ENCODE results near the gene NRL. TPM values are rescaled to one million over a fixed set of nuclear protein-coding genes. Genes with fewer than 3 reads are reported as not detected.

The NRL gene
- polyA plus RNA-seq, 1 donor (not counting 4 experiments of a cell fraction or from before 2014, with no cell fraction given) = 0.29 TPM

DNA sequence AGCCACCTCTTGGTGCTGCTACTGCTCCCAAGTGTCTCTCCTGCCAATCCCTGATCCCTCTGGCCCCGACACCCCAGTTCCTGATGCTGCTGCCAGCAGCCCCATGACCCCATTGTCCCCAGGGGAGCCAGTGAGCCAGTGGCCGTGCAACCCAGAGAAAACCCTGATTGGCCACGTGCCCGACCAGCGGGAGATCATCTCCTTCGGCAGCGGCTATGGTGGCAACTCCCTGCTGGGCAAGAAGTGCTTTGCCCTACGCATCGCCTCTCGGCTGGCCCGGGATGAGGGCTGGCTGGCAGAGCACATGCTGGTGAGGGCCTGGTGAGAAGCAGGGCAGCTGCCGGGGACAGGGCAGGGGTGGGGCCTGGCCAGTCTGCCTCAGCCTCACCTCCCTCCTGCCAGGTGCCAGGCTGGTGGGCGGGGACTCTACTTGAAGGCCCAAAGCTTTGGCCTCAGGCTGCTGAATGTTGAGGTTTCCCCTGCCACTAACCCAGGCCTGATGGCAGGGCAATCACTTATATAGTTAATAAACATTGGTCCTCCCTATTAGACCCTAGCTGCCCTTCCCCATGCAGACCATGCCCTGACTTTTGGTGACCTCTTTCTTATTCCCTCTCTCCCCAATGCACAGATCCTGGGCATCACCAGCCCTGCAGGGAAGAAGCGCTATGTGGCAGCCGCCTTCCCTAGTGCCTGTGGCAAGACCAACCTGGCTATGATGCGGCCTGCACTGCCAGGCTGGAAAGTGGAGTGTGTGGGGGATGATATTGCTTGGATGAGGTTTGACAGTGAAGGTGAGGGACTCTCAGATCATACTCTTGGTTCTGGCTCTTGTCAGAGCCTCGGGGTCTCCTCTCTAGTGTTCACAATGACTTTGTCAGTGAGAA is 15.6 kb downstream of the NRL start:
- dilution Hi-C loops (cut with MboI; ENCODE audit: extremely low pct_ligation_motif_present, low sequenced_read_pairs) = no loop called here
- Histone ChIP-seq H3K4me2 (ENCODE audit: control insufficient read depth, extremely low read depth, insufficient read depth, low read depth, low read length) (no peak overlapping the region), H3K9me3 (ENCODE audit: control insufficient read depth, low read depth, low read length) (no peaks in the 10 kb centered on the region), H4K20me1 (ENCODE audit: control insufficient read depth, extremely low read depth, insufficient read depth, low read length) (no peaks in the 10 kb centered on the region), H3K27me3 (ENCODE audit: control insufficient read depth, extremely low read depth, insufficient read depth, low read length) (no peaks in the 10 kb centered on the region), H3K36me3 (ENCODE audit: control insufficient read depth in 2 of 2, extremely low read depth in 1 of 2, insufficient read depth in 2 of 2, low read length in 2 of 2) (peaks cover 7 to 28% of the 10 kb centered on the region in 2 experiments), H3K4me3 (ENCODE audit: control insufficient read depth in 2 of 3, extremely low read depth in 1 of 3, insufficient read depth in 2 of 3, low read depth in 1 of 3, low read length in 3 of 3) (no peak overlapping the region), H3K9ac (ENCODE audit: control insufficient read depth, extremely low read depth, insufficient read depth, low read length) (no peak overlapping the region), H3K79me2 (ENCODE audit: control insufficient read depth, insufficient read depth, low read length) (peaks cover 2% of the 10 kb centered on the region), H2AFZ (ENCODE audit: control insufficient read depth, low read length) (no peak overlapping the region), H3K27ac (ENCODE audit: control insufficient read depth, insufficient read depth, low read length) (no peak overlapping the region), H3K4me1 (ENCODE audit: control insufficient read depth, extremely low read depth, insufficient read depth, low read length) (peaks cover 9% of the 10 kb centered on the region), H3K9me1 (ENCODE audit: control insufficient read depth, extremely low read depth, insufficient read depth, low read length) (no peaks in the 10 kb centered on the region)
- TF ChIP-seq CTCF (optimal IDR thresholded peaks at IDR 0.05 in 1 of 3, IDR thresholded peaks at IDR 0.05 in 1 of 3, conservative IDR thresholded peaks at IDR 0.05 in 1 of 3; ENCODE audit: extremely low read depth in 1 of 3, insufficient read depth in 2 of 3, low read length in 3 of 3) (no peak), EZH2 (IDR thresholded peaks at IDR 0.05; ENCODE audit: low read length) (no peak)
- no peak for FAIRE-seq
- DNase-seq (ENCODE audit: low read depth, low spot score) = no peak

GRCh38 chr14:24098229-24098926 is 16.4 kb downstream of the NRL start:
- no peaks in the 10 kb centered on the region for H3K27me3 ChIP-seq (ENCODE audit: control insufficient read depth, extremely low read depth, insufficient read depth, low read length)
- H3K79me2 ChIP-seq (ENCODE audit: control insufficient read depth, insufficient read depth, low read length) = peaks cover 2% of the 10 kb centered on the region
- H4K20me1 ChIP-seq (ENCODE audit: control insufficient read depth, extremely low read depth, insufficient read depth, low read length) = no peaks in the 10 kb centered on the region
- FAIRE-seq (no peak), DNase-seq (ENCODE audit: low read depth, low spot score) (no peak)
- peaks cover 13% of the 10 kb centered on the region for H3K4me1 ChIP-seq (ENCODE audit: control insufficient read depth, extremely low read depth, insufficient read depth, low read length)
- H3K27ac ChIP-seq (ENCODE audit: control insufficient read depth, insufficient read depth, low read length) = no peak overlapping the region
- no peak overlapping the region for H2AFZ ChIP-seq (ENCODE audit: control insufficient read depth, low read length)
- TF ChIP-seq CTCF (optimal IDR thresholded peaks at IDR 0.05 in 1 of 3, IDR thresholded peaks at IDR 0.05 in 1 of 3, conservative IDR thresholded peaks at IDR 0.05 in 1 of 3; ENCODE audit: extremely low read depth in 1 of 3, insufficient read depth in 2 of 3, low read length in 3 of 3) (no peak), EZH2 (IDR thresholded peaks at IDR 0.05; ENCODE audit: low read length) (no peak)
- H3K9ac ChIP-seq (ENCODE audit: control insufficient read depth, extremely low read depth, insufficient read depth, low read length) = no peak overlapping the region
- dilution Hi-C loops (cut with MboI; ENCODE audit: extremely low pct_ligation_motif_present, low sequenced_read_pairs) = no loop called here
- no peaks in the 10 kb centered on the region for H3K9me3 ChIP-seq (ENCODE audit: control insufficient read depth, low read depth, low read length)
- no peak overlapping the region for H3K4me3 ChIP-seq (ENCODE audit: control insufficient read depth in 2 of 3, extremely low read depth in 1 of 3, insufficient read depth in 2 of 3, low read depth in 1 of 3, low read length in 3 of 3)
- no peak overlapping the region for H3K4me2 ChIP-seq (ENCODE audit: control insufficient read depth, extremely low read depth, insufficient read depth, low read depth, low read length)
- H3K36me3 ChIP-seq (ENCODE audit: control insufficient read depth in 2 of 2, extremely low read depth in 1 of 2, insufficient read depth in 2 of 2, low read length in 2 of 2) = peaks cover 7 to 21% of the 10 kb centered on the region in 2 experiments
- no peaks in the 10 kb centered on the region for H3K9me1 ChIP-seq (ENCODE audit: control insufficient read depth, extremely low read depth, insufficient read depth, low read length)

Measured in keratinocyte (primary cell).